HG03571 (cell line): ENCODE results near the gene SNAP29.
"Not testable (repeated sequence)": the region's sequence is repeated elsewhere in the genome, so short reads cannot be mapped to it uniquely, and the experiment has no call there.

ENCODE experiments used
- ATAC-seq: cut with Tn5 transposase; IDR thresholded peaks from one replicate; pipeline ENCODE4 v1.9.1; 2021; ENCODE audit not compliant: unreplicated experiment

Gene SNAP29

GRCh38 chr22:20927940-20928572 is 69.2 kb downstream of the SNAP29 start:
- ATAC-seq = no peak

- no peak for ATAC-seq
Observed at GRCh38 chr22:20928573-20928967, 69.8 kb downstream of the SNAP29 start.

GRCh38 chr22:20930004-20930403 is 71.2 kb downstream of the SNAP29 start:
- ATAC-seq = no peak

- not testable (repeated sequence) for ATAC-seq
Observed at GRCh38 chr22:20930435-20930834, 71.6 kb downstream of the SNAP29 start.

- no peak for ATAC-seq
Observed at GRCh38 chr22:20931126-20931654, 72.4 kb downstream of the SNAP29 start.

DNA sequence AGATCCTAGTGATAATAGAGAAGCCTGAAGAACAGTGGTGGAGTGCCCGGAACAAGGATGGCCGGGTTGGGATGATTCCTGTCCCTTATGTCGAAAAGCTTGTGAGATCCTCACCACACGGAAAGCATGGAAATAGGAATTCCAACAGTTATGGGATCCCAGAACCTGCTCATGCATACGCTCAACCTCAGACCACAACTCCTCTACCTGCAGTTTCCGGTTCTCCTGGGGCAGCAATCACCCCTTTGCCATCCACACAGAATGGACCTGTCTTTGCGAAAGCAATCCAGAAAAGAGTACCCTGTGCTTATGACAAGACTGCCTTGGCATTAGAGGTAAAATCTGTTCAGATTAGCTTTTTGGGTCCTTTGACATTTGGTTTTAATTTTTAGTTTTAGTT is 75.1 kb downstream of the SNAP29 start:
- ATAC-seq = no peak

DNA sequence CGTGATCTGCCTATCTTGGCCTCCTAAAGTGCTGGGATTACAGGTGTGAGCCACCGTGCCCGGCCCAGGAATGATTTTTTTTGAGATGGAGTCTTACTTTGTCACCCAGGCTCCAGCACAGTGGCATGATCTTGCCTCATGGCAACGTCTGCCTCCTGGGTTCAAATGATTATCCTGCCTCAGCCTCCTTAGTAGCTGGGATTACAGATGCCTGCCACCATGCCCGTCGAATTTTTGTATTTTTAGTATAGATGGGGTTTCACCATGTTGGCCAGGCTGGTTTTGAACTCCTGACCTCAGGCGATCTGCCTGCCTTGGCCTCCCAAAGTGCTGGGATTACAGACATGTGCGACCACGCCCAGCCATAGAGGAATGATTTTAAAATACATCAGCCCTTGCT is 76.2 kb downstream of the SNAP29 start:
- ATAC-seq = not testable (repeated sequence)

GRCh38 chr22:20935780-20936539 is 77.2 kb downstream of the SNAP29 start:
- ATAC-seq = not testable (repeated sequence)

- ATAC-seq = no peak
Observed at GRCh38 chr22:20937031-20937793, 78.4 kb downstream of the SNAP29 start.

DNA sequence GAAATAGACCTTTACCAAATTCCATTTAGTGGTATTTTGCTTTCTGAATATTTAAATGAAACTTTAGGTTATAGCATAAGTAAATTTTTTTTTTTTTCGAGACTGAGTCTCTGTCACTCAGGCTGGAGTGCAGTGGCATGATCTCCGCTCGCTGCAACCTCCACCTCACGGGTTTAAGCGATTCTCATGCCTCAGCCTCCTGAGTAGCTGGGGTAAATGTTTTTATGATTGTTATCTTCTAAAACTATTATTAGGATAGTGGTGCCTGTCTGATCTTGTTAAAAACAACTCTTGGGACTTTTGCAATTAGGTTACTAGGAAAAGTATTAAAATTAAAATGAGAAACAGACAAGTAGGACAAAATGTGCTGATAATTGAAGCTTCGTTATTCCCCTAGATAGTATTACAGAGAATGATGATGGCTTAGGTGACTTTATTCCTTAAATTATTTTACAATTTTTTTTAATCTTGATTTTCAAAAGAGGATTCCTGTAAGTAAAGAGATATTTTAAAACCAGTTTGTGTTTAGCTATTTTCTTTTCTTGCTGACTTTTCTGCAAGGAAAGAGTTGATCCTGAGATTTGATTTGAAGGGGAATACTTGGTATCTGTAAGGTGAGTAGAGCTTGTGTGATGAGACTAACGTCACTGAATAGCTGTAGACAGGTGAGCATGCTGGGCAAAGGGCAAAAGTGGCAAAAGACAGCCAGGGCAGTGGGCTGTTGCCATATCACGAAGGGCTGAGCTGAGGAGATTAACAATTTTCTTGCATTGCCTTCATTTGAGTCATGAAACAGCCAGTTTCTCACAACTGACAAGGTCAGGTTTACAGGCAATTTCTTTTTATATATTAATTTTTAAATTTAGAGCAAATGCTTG is 79.2 kb downstream of the SNAP29 start:
- no peak for ATAC-seq

- ATAC-seq = not testable (repeated sequence)
Observed at GRCh38 chr22:20939457-20940185, 80.8 kb downstream of the SNAP29 start.

- ATAC-seq = no peak
Observed at GRCh38 chr22:20940186-20940651, 81.4 kb downstream of the SNAP29 start.
